HFF-Myc (cell line): Measurements from ENCODE around the gene RGR.

Source experiments
- DNase-seq: peaks from one replicate; pipeline ENCODE4 v3.0.0-alpha.2; 2011; ENCODE audit warnings: low read depth; ENCODE audit errors: extremely low read depth
- H3K4me3 ChIP-seq: replicated peaks from 2 replicates; pipeline ENCODE4 v1.5.1; 2011; ENCODE audit warnings: low read depth, mild to moderate bottlenecking, control low read depth, low read length
- TF ChIP-seq, protein P1 (sequence below): IDR thresholded peaks from 2 replicates; pipeline ENCODE4 v1.5.1; 2012; ENCODE audit warnings: mild to moderate bottlenecking, low read depth, low read length, control low read depth; ENCODE audit errors: missing control alignments

Gene RGR

DNA sequence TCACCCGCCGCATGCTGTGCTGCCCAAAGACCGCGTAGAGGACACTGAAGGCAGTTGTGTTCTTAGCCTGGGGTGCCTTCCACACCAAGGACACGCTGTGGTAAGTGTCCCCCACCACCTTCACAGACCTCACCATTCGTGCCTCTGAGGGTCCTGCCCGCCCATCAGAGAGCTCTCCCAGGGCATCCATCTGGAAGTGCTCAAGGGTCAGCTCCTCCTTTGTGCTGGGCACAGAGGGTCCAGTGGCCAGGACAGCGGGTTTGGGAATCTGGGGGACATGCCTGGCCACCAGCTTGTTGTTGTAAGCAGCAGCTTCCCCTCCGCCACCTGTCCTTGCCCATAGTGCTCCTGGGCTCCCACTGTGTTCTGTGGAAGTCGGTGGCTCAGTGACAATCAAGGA is 12.5 kb upstream of the RGR start:
- TF ChIP-seq, protein P1, sequence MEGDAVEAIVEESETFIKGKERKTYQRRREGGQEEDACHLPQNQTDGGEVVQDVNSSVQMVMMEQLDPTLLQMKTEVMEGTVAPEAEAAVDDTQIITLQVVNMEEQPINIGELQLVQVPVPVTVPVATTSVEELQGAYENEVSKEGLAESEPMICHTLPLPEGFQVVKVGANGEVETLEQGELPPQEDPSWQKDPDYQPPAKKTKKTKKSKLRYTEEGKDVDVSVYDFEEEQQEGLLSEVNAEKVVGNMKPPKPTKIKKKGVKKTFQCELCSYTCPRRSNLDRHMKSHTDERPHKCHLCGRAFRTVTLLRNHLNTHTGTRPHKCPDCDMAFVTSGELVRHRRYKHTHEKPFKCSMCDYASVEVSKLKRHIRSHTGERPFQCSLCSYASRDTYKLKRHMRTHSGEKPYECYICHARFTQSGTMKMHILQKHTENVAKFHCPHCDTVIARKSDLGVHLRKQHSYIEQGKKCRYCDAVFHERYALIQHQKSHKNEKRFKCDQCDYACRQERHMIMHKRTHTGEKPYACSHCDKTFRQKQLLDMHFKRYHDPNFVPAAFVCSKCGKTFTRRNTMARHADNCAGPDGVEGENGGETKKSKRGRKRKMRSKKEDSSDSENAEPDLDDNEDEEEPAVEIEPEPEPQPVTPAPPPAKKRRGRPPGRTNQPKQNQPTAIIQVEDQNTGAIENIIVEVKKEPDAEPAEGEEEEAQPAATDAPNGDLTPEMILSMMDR = no peak
- H3K4me3 ChIP-seq = no peak overlapping the region

DNA sequence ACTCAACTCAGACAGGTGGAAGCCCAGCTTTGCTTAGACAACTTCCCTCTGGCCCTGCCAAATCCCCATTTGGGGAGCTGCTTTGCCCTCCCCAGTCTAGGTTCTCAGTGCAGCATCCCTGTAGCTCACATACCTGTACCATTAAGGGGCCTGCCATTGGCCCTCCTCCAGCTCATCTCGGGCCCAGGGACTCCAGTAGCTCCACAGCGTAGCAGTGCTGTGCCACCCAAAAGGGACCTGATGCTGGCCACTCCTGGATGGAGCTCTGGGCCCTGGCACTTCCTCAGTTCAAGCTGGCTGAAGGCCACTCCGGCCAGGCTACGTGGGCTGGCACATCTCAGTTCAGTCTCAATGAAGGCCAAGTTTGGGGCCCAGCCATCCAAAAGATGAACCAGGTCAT is 10.9 kb upstream of the RGR start:
- no peak for DNase-seq
- TF ChIP-seq, protein P1 = no peak
- H3K4me3 ChIP-seq = no peak overlapping the region

More for the DNA sequence above, 12.5 kb upstream of the RGR start:
- DNase-seq = no peak

DNA sequence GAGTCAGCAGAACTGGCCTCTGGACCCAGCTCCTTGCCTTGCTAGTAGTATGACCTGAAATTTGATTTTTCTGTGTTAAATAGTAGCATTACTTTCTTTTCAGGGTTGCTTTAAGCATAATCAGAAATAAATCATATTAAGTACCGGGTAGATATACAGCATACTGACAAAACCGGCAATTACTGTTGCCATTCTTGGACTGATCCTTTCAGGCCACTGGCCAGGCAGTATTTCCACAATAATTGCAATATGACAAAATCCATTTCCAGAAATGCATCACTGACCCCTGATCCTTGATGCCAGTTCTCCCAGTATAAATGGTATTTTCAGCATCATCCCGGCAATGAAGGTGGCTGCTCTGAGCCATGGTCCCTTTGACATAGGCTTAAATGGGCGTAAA is 10.4 kb upstream of the RGR start:
- no peak for DNase-seq
- TF ChIP-seq, protein P1 = no peak
- no peak overlapping the region for H3K4me3 ChIP-seq

DNA sequence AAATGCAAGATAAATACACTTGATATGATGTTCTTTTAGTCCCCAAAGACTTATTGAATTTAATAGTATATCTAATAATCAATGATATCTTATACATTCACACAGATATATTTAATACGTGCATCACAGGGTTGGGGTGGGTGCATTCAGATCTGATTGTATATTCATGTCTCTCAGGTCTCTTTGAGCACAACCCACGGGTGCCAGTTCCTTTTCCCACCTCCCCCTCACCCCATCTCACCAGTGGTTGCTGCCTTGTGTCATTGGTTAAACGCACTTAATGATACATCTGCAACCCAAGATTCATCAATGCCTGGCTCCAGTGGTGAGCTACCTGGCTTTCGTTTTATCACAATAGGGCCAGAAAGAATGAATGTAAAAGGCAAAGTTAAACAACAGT is 9.8 kb upstream of the RGR start:
- DNase-seq = no peak
- TF ChIP-seq, protein P1 = no peak
- no peak overlapping the region for H3K4me3 ChIP-seq

DNA sequence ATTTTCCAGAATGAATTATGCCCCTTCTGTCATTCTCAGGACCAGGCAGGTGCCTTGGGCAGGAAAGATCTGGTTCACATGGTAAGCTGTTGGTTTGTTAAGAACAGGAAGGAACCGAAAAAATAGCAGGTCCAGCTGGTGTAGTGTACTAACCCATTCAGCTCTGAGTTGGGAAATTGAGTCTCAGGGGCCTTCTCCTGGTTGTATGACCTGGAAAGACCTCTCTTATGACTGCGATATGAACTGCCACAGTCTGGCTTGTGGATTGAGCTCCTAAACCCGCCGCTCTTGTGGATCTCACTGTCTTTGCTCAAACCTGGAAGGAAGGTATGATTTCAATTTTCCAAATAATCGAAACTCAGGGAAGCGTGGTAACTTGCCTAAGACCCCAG is 8.1 kb upstream of the RGR start:
- no peak for DNase-seq
- TF ChIP-seq, protein P1 = no peak
- H3K4me3 ChIP-seq = no peak overlapping the region

DNA sequence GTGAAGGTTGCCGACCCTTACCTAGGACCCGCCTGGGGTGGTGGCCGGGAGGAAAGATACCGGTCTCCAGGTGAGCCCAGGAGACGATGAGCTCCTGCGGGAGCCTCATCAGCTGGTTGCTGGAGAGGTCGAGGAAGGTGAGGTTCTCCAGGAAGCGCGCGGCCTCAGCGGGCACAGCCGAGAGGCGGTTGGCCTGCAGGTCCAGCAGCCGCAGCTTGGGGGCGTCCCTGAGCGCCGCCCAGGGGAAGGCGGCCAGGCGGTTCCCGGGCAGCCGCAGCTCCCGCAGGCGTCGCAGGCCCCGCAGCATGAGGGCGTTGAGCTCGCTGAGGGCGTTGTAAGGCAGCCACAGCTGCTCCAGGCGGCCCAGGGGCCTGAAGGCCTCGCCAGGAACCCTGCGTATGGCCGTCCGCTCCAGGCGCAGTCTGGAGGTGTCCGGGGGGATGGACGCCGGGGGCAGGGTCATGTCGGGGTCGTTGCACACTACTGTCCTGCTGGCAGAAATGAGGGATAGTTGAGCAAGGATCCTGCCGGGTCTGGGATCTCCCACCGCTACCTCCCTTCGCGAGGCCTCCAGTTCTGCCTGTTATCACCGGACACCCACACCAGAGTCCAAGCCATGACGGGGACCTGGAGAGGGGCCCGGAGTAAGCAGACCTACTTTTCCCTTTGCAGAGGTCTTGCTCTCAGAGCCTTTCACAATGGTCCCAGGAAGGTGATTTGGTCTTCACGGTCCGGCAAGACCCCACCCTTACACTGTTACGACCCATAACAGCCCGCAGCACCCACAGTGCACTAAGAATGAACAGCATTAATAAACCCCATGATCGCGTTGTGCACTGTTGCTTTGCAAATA is 7.4 kb upstream of the RGR start:
- TF ChIP-seq, protein P1 = peak; percentile 38
- H3K4me3 ChIP-seq = no peak overlapping the region
- DNase-seq = no peak

DNA sequence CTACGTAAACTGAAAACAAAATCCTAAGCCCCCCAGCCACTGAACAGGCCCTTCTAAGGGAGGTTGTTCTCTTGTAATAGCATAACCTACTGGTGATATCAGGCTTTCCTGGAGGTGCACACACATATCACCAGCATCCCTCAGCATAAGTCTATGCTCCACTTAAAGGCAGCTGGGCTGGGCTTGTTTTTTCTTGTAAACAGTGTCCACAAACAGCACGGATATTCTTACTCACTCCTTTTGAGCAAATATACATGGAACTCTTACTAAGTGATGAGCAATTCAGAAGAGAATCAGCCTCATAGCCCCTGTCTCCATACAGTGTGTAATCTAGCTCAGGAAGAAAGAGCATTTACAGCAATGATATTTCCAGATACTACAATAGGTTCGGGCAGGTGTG is 5.9 kb upstream of the RGR start:
- TF ChIP-seq, protein P1 = no peak
- H3K4me3 ChIP-seq = no peak overlapping the region
- no peak for DNase-seq
